ENCODE data around the gene HIPK4.

DNA sequence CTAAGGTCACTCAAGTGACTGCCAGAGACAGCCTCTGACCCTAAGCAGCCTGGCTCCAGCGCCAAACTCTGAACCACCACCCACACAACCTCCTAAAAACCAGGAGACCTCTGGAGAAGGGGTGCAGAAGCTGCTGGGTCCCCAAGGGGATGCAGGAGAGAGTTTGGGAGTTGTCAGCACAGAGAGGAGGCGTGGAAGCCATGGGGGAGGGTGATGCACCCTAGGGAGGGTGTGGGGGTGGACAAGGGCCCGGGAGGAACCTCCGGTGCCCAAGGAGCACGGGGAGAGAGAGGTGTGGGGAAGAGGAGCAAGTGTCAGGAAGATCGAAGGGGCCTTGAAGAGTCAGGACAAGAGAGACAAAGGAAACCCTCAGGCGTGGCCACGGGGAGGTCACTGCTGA lies 2.1 kb upstream of the HIPK4 start:
- TF ChIP-seq, protein P1, sequence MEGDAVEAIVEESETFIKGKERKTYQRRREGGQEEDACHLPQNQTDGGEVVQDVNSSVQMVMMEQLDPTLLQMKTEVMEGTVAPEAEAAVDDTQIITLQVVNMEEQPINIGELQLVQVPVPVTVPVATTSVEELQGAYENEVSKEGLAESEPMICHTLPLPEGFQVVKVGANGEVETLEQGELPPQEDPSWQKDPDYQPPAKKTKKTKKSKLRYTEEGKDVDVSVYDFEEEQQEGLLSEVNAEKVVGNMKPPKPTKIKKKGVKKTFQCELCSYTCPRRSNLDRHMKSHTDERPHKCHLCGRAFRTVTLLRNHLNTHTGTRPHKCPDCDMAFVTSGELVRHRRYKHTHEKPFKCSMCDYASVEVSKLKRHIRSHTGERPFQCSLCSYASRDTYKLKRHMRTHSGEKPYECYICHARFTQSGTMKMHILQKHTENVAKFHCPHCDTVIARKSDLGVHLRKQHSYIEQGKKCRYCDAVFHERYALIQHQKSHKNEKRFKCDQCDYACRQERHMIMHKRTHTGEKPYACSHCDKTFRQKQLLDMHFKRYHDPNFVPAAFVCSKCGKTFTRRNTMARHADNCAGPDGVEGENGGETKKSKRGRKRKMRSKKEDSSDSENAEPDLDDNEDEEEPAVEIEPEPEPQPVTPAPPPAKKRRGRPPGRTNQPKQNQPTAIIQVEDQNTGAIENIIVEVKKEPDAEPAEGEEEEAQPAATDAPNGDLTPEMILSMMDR (conservative IDR thresholded peaks at IDR 0.05; ENCODE audit: low read depth in 2 of 2), result no peak
- no peak for TF ChIP-seq POLR2AphosphoS5 (IDR thresholded peaks at IDR 0.05; ENCODE audit: low read depth)
- no peak for TF ChIP-seq EZH2 (IDR thresholded peaks at IDR 0.05; ENCODE audit: low read depth, unreplicated experiment)
